RWPE1 (cell line): ENCODE results near the gene WDR20.

Source experiments
- CTCF ChIA-PET: fragments of 350-600 bp; sonication (Branson Sonifier 250); formaldehyde crosslinking; extraction: SDS; loops from one replicate; lab custom pipeline; 2021; lab: Yijun Ruan, JAX
- POLR2A ChIA-PET: fragments of 400-600 bp; formaldehyde crosslinking; extraction: SDS; loops from one replicate; lab custom pipeline; 2020; ENCODE audit warnings: antibody characterized with exemption; ENCODE audit not compliant: low non-redundant PET; lab: Yijun Ruan, JAX
- DNase-seq: peaks from one replicate; pipeline ENCODE4 v3.0.0; 2012; ENCODE audit warnings: low spot score
- H3K27ac ChIP-seq: fragments of 450-650 bp; 2 replicates; pipeline ENCODE4 v1.5.1; 2017
- TF ChIP-seq, protein P1 (sequence below): fragments of 450-650 bp; conservative IDR thresholded peaks from 2 replicates; pipeline ENCODE4 v1.5.1; 2017; ENCODE audit warnings: low read depth, mild to moderate bottlenecking

The WDR20 gene

DNA sequence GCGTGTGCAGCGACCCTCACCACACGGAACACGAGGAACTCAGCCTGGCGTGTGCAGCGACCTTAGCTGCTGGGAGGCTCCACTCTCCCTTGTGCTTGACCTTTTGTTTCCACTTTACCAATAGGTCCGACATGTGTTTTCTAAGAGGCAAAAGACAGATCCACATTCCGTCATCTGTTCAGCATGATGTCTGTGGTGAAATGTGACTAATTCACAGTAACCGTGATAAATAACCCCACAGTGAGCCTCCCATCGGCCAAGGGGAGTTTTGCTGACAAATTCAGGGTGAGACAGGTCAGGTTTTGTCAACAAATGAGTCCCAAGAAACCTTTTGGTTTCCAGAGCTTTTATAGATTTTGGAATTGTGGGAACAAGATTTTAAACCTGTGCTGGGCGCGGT lies 109.3 kb downstream of the WDR20 start:
- DNase-seq: no peak
- TF ChIP-seq, protein P1, sequence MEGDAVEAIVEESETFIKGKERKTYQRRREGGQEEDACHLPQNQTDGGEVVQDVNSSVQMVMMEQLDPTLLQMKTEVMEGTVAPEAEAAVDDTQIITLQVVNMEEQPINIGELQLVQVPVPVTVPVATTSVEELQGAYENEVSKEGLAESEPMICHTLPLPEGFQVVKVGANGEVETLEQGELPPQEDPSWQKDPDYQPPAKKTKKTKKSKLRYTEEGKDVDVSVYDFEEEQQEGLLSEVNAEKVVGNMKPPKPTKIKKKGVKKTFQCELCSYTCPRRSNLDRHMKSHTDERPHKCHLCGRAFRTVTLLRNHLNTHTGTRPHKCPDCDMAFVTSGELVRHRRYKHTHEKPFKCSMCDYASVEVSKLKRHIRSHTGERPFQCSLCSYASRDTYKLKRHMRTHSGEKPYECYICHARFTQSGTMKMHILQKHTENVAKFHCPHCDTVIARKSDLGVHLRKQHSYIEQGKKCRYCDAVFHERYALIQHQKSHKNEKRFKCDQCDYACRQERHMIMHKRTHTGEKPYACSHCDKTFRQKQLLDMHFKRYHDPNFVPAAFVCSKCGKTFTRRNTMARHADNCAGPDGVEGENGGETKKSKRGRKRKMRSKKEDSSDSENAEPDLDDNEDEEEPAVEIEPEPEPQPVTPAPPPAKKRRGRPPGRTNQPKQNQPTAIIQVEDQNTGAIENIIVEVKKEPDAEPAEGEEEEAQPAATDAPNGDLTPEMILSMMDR: no peak
- CTCF ChIA-PET: no interaction called here
- POLR2A ChIA-PET: no interaction called here
- no peak overlapping the region for H3K27ac ChIP-seq

- H3K27ac ChIP-seq: no peak overlapping the region
- TF ChIP-seq, protein P1: no peak
- no peak for DNase-seq
- POLR2A ChIA-PET: no interaction called here
- CTCF ChIA-PET: no interaction called here
Measured at GRCh38 chr14:102249981-102250380, 110.3 kb downstream of the WDR20 start.

DNA sequence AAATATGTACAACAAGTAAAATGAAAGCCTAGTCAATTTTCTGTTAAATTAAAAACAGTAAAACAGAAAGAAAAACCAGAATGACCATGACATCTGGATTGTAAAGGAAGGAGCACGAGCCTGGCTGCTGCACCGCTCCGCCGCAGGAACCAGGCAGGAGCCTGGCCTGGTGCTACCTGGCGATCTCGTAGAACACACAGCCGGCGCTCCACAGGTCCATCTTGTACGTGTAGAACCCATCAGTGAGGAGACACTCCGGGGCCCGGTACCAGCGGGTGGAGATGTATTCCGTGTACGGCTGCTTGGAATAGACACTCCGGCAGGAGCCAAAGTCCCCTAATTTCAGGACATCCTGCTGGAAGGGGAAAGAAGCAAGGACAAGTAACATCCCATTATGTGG lies 110.9 kb downstream of the WDR20 start:
- POLR2A ChIA-PET: no interaction called here
- TF ChIP-seq, protein P1: no peak

DNA sequence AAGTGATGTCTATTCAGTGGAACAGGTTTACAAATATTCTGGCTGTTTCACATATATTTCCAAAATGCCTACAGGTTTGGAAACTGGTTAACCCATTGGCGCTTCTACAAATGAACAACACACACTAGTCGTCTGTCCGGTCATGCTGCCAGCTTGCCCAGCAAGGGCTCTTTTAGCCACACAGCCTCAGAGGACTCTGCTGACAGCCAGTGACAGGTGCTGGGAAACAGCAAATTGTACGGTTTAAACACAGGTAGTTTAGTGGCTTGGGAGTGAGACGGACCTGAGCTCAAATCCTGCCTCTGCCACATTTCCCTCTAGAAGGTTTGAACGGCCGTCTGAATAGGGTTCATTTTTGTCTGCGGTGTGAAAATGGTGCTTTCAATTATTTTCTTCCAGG lies 111.5 kb downstream of the WDR20 start:
- DNase-seq: no peak
- TF ChIP-seq, protein P1: no peak
- POLR2A ChIA-PET: no interaction called here
- CTCF ChIA-PET: interaction anchor here (0.7 kb wide), 1 partner anchor 69 kb away, joined by 3 read pairs; no protein-coding TSS in a partner anchor
- no peak overlapping the region for H3K27ac ChIP-seq

More for the DNA sequence above, 110.9 kb downstream of the WDR20 start:
- CTCF ChIA-PET: no interaction called here
- DNase-seq: no peak
- H3K27ac ChIP-seq: no peak overlapping the region

DNA sequence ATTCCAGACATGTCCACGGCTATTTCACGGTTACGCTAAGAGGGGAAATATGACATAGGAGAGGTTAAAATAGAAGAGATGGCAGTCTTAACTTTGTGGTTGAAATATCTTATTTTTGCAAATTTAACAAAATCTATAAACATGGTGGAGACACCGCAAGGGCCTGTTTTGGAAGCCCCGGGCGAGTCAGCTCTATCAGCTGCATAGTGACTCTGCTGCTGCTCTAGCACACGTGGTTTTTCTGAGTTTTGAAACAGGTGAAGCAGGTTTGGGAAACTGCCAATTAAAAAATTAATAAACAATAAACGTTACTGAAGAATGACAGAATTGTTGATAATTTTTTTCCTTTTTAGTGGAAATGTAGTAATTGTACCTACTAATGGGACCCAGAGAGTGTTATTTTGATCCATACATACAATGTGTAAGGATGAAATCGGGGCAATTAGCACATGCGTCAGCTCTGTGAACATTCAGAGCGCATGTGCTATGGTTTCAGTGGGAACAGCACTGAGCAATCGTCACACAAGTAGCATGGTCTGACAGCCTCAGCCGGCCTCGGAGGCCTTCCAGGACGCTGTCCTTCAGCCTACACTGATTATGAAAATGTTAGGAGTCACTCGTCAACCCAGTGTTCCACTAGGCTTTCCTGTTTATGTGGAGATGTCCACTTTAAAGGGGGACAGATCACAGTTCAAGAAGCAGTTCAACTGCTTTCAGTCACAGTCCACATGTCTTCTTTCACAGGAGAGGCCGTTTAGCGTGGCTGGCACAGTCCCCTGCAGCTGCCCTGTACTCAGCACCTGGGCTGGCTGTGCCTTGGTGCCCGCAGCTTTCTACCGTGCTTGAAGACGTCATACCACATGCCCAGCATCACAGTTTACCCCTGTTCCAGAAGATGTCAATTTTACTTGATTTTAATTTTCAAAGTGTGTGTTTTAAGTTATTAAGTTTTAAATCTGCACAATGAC lies 113.4 kb downstream of the WDR20 start:
- H3K27ac ChIP-seq: no peak overlapping the region
- ChIA-PET CTCF (no interaction called here), POLR2A (no interaction called here)
- TF ChIP-seq, protein P1: no peak
- no peak for DNase-seq

DNA sequence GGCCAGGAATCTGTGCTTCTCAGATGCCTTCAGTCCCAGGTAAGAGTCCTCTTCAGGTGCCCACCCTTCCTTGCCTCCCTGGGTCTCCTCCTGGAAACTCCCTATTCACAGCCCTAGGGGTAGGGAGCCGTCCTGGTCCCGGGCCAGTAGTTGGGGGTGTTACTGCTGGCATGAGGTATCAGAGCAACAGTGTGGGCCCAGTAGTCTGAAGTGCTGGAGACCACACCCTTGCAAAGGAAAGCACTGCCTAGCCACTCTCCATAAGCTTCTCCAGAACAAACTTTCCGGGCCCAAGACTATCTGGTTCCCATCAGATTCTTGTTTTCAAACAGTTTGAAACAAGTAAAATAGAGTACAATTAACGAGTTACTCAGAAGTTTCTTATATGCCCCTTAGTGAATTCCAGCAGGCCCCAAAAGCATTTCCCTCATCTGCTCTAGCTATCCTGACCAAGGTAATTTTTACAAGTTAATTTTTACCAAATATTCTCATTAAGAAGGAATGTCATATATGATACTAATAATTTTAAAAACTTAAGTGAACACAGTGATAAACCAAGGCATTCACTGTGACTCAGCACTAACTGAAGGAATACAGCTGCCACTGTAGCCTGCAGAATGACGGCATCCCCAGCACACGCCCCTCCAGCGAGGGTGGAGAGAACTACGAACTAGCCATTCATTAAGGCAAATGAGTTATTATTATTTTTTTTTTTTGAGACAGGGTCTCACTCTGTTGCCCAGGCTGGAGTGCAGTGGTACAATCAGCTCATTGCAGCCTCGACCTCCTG lies 115.9 kb downstream of the WDR20 start:
- POLR2A ChIA-PET: interaction anchor here (0.5 kb wide), 1 partner anchor 169 kb away, joined by 3 read pairs; no protein-coding TSS in a partner anchor
- peak overlapping the region; percentile 66 for H3K27ac ChIP-seq
- TF ChIP-seq, protein P1: no peak
- CTCF ChIA-PET: interaction anchor here (0.7 kb wide), 1 partner anchor 1448 kb away, joined by 4 read pairs; no protein-coding TSS in a partner anchor
- DNase-seq: peak; percentile 13
